Naive B cell (primary cell): ENCODE results near the gene TSPAN9. TPM values are rescaled to one million over a fixed set of nuclear protein-coding genes. Genes with fewer than 3 reads are reported as not detected.

ENCODE experiments used
- ATAC-seq, 2 donors: fragments of 150-1000 bp; cut with Tn5 transposase; 2 replicates each; pipeline ENCODE4 v1.10.0; 2021; ENCODE audit warnings: low read depth in 2 of 2, mild to moderate bottlenecking in 2 of 2, moderate library complexity in 2 of 2
- DNase-seq: peaks from one replicate; pipeline ENCODE4 v3.0.0; 2022
- H3K27ac Mint-ChIP-seq, 6 donors: one replicate each; pipeline ENCODE4 v1.8.0; 2020 to 2022; ENCODE audit warnings: mild to moderate bottlenecking in 6 of 6, mixed read lengths in 6 of 6, moderate library complexity in 5 of 6, inconsistent platforms in 2 of 6
- H3K27me3 Mint-ChIP-seq, 3 donors: one replicate each; pipeline ENCODE4 v1.8.0; 2021 to 2022; ENCODE audit warnings: mixed read lengths in 3 of 3, mild to moderate bottlenecking in 1 of 3
- H3K36me3 Mint-ChIP-seq, 2 donors: one replicate each; pipeline ENCODE4 v1.8.0; 2020 to 2022; ENCODE audit warnings: mixed read lengths in 2 of 2, inconsistent platforms in 1 of 2, mild to moderate bottlenecking in 1 of 2
- H3K4me1 Mint-ChIP-seq, 3 donors: one replicate each; pipeline ENCODE4 v1.8.0; 2020 to 2022; ENCODE audit warnings: mixed read lengths in 3 of 3, inconsistent platforms in 1 of 3, mild to moderate bottlenecking in 1 of 3, moderate library complexity in 1 of 3
- H3K4me3 Mint-ChIP-seq, 8 donors: one replicate each; pipeline ENCODE4 v1.8.0; 2020 to 2022; ENCODE audit warnings: mild to moderate bottlenecking in 8 of 8, mixed read lengths in 8 of 8, moderate library complexity in 8 of 8, inconsistent platforms in 2 of 8
- H3K9me3 Mint-ChIP-seq, 7 donors: one replicate each; pipeline ENCODE4 v1.8.0; 2020 to 2022; ENCODE audit warnings: mixed read lengths in 7 of 7, mild to moderate bottlenecking in 5 of 7, inconsistent platforms in 2 of 7, moderate library complexity in 1 of 7
- polyA plus RNA-seq, 6 donors: library from polyadenylated mRNA; unstranded; fragments of 300-500 nt; fragmentation: Illumina TruSeq; gene quantifications; one replicate each; pipeline ENCODE4 v1.2.3, GENCODE V29; 2021; ENCODE audit warnings: low read depth in 6 of 6

The TSPAN9 gene
- polyA plus RNA-seq, 6 donors from 2014 or later = 0.26 to 0.49 (median 0.41) TPM; not detected in 2

- ATAC-seq (no peak), DNase-seq (no peak)
- peaks cover 5 to 20% (median 6%) of the 10 kb centered on the region in 3 donors for H3K4me1 Mint-ChIP-seq
- H3K27me3 Mint-ChIP-seq = peaks cover 28 to 50% (median 39%) of the 10 kb centered on the region in 3 donors
- H3K36me3 Mint-ChIP-seq = no peaks in the 10 kb centered on the region
- H3K4me3 Mint-ChIP-seq = peak overlapping the region in 1 of 8 donors; percentile 68
- H3K27ac Mint-ChIP-seq = no peak overlapping the region
- H3K9me3 Mint-ChIP-seq = peaks cover 0 to 2% (median 0%) of the 10 kb centered on the region in 7 donors
Measured at GRCh38 chr12:3204730-3205531, 127.8 kb downstream of the TSPAN9 start.

- H3K9me3 Mint-ChIP-seq = peaks cover 0 to 2% (median 0%) of the 10 kb centered on the region in 7 donors
- H3K27ac Mint-ChIP-seq = no peak overlapping the region
- ATAC-seq = no peak
- peak overlapping the region in 2 of 8 donors; percentile 36 to 72 for H3K4me3 Mint-ChIP-seq
- DNase-seq = no peak
- peaks cover 4 to 17% (median 6%) of the 10 kb centered on the region in 3 donors for H3K4me1 Mint-ChIP-seq
- no peaks in the 10 kb centered on the region for H3K36me3 Mint-ChIP-seq
- peaks cover 28 to 45% (median 35%) of the 10 kb centered on the region in 3 donors for H3K27me3 Mint-ChIP-seq
Measured at GRCh38 chr12:3205742-3206519, 128.8 kb downstream of the TSPAN9 start.

GRCh38 chr12:3206536-3207072 is 129.4 kb downstream of the TSPAN9 start:
- Mint-ChIP-seq H3K9me3 (peaks cover 0 to 2% (median 0%) of the 10 kb centered on the region in 7 donors), H3K36me3 (no peaks in the 10 kb centered on the region), H3K27ac (peak overlapping the region in 1 of 6 donors; percentile 34), H3K27me3 (peaks cover 22 to 39% (median 28%) of the 10 kb centered on the region in 3 donors), H3K4me1 (peaks cover 0 to 10% (median 0%) of the 10 kb centered on the region in 3 donors), H3K4me3 (no peak overlapping the region)
- ATAC-seq (no peak), DNase-seq (no peak)

DNA sequence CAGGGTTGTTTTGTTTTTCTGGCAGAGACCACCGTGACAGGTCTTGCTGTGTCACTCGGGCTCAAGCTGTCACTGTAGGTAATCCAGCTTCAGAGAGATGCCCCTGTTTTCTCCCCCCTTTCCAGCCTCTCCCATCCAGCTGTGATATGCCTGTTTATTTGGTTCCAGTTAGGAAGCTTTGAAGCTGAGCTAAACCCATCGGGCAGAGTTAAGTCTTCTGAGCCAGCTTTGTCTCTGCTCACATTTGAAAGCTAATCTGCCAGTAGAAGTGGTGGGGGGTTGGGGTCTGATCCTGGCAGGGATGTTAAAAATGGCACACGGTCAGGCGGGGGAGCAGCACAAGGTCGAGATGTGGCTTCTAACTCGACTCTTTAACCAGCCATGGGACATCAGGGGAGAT is 130.0 kb downstream of the TSPAN9 start:
- ATAC-seq (no peak), DNase-seq (no peak)
- no peaks in the 10 kb centered on the region for H3K36me3 Mint-ChIP-seq
- H3K4me3 Mint-ChIP-seq = no peak overlapping the region
- peaks cover 0 to 2% (median 0%) of the 10 kb centered on the region in 7 donors for H3K9me3 Mint-ChIP-seq
- peaks cover 0 to 10% (median 0%) of the 10 kb centered on the region in 3 donors for H3K4me1 Mint-ChIP-seq
- peaks cover 16 to 33% (median 23%) of the 10 kb centered on the region in 3 donors for H3K27me3 Mint-ChIP-seq
- H3K27ac Mint-ChIP-seq = peak overlapping the region in 1 of 6 donors; percentile 19

- H3K4me1 Mint-ChIP-seq = peaks cover 0 to 10% (median 0%) of the 10 kb centered on the region in 3 donors
- ATAC-seq (no peak), DNase-seq (no peak)
- peak overlapping the region in 1 of 6 donors; percentile 67 for H3K27ac Mint-ChIP-seq
- peaks cover 15 to 35% (median 22%) of the 10 kb centered on the region in 3 donors for H3K27me3 Mint-ChIP-seq
- peaks cover 0 to 2% (median 0%) of the 10 kb centered on the region in 7 donors for H3K9me3 Mint-ChIP-seq
- no peak overlapping the region for H3K4me3 Mint-ChIP-seq
- no peaks in the 10 kb centered on the region for H3K36me3 Mint-ChIP-seq
Measured at GRCh38 chr12:3207858-3208257, 130.7 kb downstream of the TSPAN9 start.

GRCh38 chr12:3213188-3213587 is 136.0 kb downstream of the TSPAN9 start:
- Mint-ChIP-seq H3K27ac (no peak overlapping the region), H3K36me3 (no peaks in the 10 kb centered on the region), H3K4me1 (peaks cover 2 to 18% (median 3%) of the 10 kb centered on the region in 3 donors), H3K27me3 (peaks cover 5 to 25% (median 14%) of the 10 kb centered on the region in 3 donors), H3K4me3 (no peak overlapping the region), H3K9me3 (no peaks in the 10 kb centered on the region)
- ATAC-seq (no peak), DNase-seq (no peak)

- H3K27me3 Mint-ChIP-seq = peaks cover 5 to 25% (median 18%) of the 10 kb centered on the region in 3 donors
- peaks cover 4 to 22% (median 8%) of the 10 kb centered on the region in 3 donors for H3K4me1 Mint-ChIP-seq
- no peaks in the 10 kb centered on the region for H3K9me3 Mint-ChIP-seq
- no peak overlapping the region for H3K27ac Mint-ChIP-seq
- H3K36me3 Mint-ChIP-seq = no peaks in the 10 kb centered on the region
- no peak for ATAC-seq
- no peak for DNase-seq
- H3K4me3 Mint-ChIP-seq = peak overlapping the region in 2 of 8 donors; percentile 50 to 80
Measured at GRCh38 chr12:3213768-3214167, 136.6 kb downstream of the TSPAN9 start.

DNA sequence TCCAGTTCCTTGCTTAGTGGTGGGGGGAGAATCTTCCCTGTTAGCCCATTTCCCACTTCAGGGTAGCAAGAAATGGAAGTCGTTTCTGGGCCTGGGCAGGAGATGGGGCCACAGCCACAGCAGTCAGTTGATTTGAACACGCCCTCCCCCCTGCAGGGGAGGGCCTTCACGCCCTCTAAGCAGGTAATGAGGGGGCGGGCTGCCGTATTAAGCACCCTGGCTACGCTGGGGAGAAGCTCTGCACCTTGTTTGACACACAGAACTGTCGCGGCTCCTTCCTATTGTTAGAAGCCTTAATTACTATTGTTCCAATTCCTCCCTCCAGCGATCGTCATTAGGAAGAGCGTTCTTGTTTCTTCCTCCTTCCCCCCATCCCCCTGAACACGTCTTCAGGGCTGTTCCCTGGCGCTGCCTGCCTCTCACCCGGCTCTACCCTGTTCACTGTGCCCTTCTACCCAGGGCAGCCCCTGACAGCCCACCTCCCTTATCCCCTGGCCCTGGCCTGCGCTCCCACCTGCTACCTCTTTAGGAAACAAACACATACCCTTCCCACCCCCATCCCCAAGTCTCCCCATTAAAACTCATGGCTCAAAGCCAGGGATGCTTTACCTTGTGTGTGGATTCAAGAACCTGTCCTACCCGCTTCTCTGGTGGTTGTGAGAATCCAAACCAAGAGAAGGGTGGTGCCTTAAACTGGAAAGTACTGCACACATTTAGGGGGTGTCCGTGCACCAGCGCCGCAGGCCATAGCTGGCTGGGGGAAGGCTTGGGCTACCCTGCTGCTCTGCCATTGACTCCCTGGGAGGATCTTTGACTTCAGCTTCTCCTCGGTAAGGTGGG is 137.6 kb downstream of the TSPAN9 start:
- ATAC-seq (peak; percentile 71 to 86), DNase-seq (no peak)
- Mint-ChIP-seq H3K27ac (no peak overlapping the region), H3K4me1 (peaks cover 4 to 22% (median 9%) of the 10 kb centered on the region in 3 donors), H3K27me3 (peaks cover 5 to 25% (median 18%) of the 10 kb centered on the region in 3 donors), H3K4me3 (peak overlapping the region in 2 of 8 donors; percentile 34 to 66), H3K36me3 (no peaks in the 10 kb centered on the region), H3K9me3 (no peaks in the 10 kb centered on the region)

DNA sequence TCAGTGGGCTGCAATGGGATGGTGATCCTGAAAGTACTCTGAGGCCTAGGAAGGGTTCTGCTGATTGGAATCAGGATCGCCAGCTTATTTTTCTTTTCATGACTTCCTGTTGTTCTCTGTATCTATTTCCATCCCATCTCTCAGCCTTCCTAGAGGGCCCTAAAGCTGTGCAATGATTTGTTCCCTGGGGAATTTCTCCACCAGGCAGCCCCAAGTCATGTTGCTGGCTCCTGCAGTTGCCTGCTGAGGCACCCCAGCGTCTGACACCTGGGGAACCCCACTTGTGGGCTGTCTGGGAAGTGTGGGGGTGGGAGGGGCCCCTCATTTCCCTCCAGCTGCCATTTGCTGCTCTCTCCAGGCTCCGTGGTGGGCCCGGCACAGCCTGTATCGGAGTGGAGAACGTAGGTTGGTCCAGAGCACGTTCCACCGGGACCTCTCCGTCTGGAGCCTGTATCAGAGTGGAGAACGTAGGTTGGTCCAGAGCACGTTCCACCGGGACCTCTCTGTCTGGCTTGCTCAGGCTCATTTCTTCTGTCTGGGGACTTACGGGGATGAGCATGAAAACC is 138.3 kb downstream of the TSPAN9 start:
- Mint-ChIP-seq H3K27ac (no peak overlapping the region), H3K36me3 (no peaks in the 10 kb centered on the region), H3K27me3 (peaks cover 5 to 25% (median 18%) of the 10 kb centered on the region in 3 donors), H3K4me3 (peak overlapping the region in 2 of 8 donors; percentile 18 to 66), H3K9me3 (no peaks in the 10 kb centered on the region), H3K4me1 (peaks cover 4 to 22% (median 9%) of the 10 kb centered on the region in 3 donors)
- ATAC-seq (no peak), DNase-seq (no peak)

DNA sequence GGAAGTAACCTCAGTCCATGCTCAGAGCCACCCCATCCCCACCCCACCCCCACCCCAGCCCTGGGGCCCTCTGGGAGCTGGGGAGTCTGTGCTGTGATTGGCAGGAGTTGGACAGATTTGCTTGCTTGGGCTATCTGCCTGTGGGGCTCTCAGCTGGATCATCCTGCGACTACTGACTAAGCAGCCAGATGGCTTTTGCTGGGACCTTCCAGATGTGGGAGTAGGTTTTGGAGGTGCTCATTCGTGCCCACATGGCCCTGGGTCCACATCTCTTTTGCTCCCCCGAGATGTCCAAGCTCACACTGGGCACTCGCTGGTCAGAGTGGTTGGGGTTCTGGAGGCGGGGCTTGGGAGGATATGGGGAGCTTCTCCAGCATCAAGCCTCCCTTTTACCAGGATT is 138.9 kb downstream of the TSPAN9 start:
- Mint-ChIP-seq H3K9me3 (no peaks in the 10 kb centered on the region), H3K4me3 (no peak overlapping the region)

GRCh38 chr12:3216726-3217682 is 139.8 kb downstream of the TSPAN9 start:
- H3K9me3 Mint-ChIP-seq = no peaks in the 10 kb centered on the region
- H3K27me3 Mint-ChIP-seq = peaks cover 5 to 25% (median 18%) of the 10 kb centered on the region in 3 donors
- no peak for DNase-seq
- H3K4me1 Mint-ChIP-seq = peaks cover 4 to 22% (median 9%) of the 10 kb centered on the region in 3 donors
- no peak for ATAC-seq
- no peaks in the 10 kb centered on the region for H3K36me3 Mint-ChIP-seq
- H3K27ac Mint-ChIP-seq = no peak overlapping the region
- peak overlapping the region in 1 of 8 donors; percentile 44 for H3K4me3 Mint-ChIP-seq

More for the DNA sequence above, 138.9 kb downstream of the TSPAN9 start:
- no peak for ATAC-seq
- Mint-ChIP-seq H3K27me3 (peaks cover 5 to 25% (median 18%) of the 10 kb centered on the region in 3 donors), H3K4me1 (peaks cover 4 to 22% (median 9%) of the 10 kb centered on the region in 3 donors), H3K36me3 (no peaks in the 10 kb centered on the region), H3K27ac (peak overlapping the region in 1 of 6 donors; percentile 37)
- no peak for DNase-seq
